ENCODE results near the gene PHRF1.

Gene PHRF1

GRCh38 chr11:586376-587316, 10.4 kb downstream of the PHRF1 start:
- H3K4me3 ChIP-seq (ENCODE audit: low read length): no peak overlapping the region
- DNase-seq (ENCODE audit: low read depth, low spot score): no peak

GRCh38 chr11:587546-587945, 11.3 kb downstream of the PHRF1 start:
- H3K4me3 ChIP-seq (ENCODE audit: low read length): no peak overlapping the region
- DNase-seq (ENCODE audit: low read depth, low spot score): no peak

- no peak overlapping the region for H3K4me3 ChIP-seq (ENCODE audit: low read length)
- no peak for DNase-seq (ENCODE audit: low read depth, low spot score)
Measured at GRCh38 chr11:587978-588380, 11.7 kb downstream of the PHRF1 start.

GRCh38 chr11:589798-590197, 13.5 kb downstream of the PHRF1 start:
- DNase-seq (ENCODE audit: low read depth, low spot score): no peak
- H3K4me3 ChIP-seq (ENCODE audit: low read length): no peak overlapping the region

GRCh38 chr11:590997-591396, 14.7 kb downstream of the PHRF1 start:
- DNase-seq (ENCODE audit: low read depth, low spot score): no peak

GRCh38 chr11:592501-592900, 16.2 kb downstream of the PHRF1 start:
- H3K4me3 ChIP-seq (ENCODE audit: low read length): no peak overlapping the region
- no peak for DNase-seq (ENCODE audit: low read depth, low spot score)

More at GRCh38 chr11:590997-591396, 14.7 kb downstream of the PHRF1 start:
- no peak overlapping the region for H3K4me3 ChIP-seq (ENCODE audit: low read length)

GRCh38 chr11:592918-593317, 16.6 kb downstream of the PHRF1 start:
- DNase-seq (ENCODE audit: low read depth, low spot score): no peak
- H3K4me3 ChIP-seq (ENCODE audit: low read length): no peak overlapping the region

GRCh38 chr11:593347-593746, 17.1 kb downstream of the PHRF1 start:
- no peak overlapping the region for H3K4me3 ChIP-seq (ENCODE audit: low read length)
- no peak for DNase-seq (ENCODE audit: low read depth, low spot score)

- no peak overlapping the region for H3K4me3 ChIP-seq (ENCODE audit: low read length)
Measured at GRCh38 chr11:595400-595799, 19.1 kb downstream of the PHRF1 start.

GRCh38 chr11:596374-596773, 20.1 kb downstream of the PHRF1 start:
- no peak for DNase-seq (ENCODE audit: low read depth, low spot score)
- no peak overlapping the region for H3K4me3 ChIP-seq (ENCODE audit: low read length)

More at GRCh38 chr11:595400-595799, 19.1 kb downstream of the PHRF1 start:
- no peak for DNase-seq (ENCODE audit: low read depth, low spot score)

- no peak for DNase-seq (ENCODE audit: low read depth, low spot score)
- H3K4me3 ChIP-seq (ENCODE audit: low read length): no peak overlapping the region
Measured at GRCh38 chr11:597166-597725, 21.0 kb downstream of the PHRF1 start.

- DNase-seq (ENCODE audit: low read depth, low spot score): no peak
- no peak overlapping the region for H3K4me3 ChIP-seq (ENCODE audit: low read length)
Measured at GRCh38 chr11:598005-598680, 21.9 kb downstream of the PHRF1 start.

GRCh38 chr11:601573-602245, 25.4 kb downstream of the PHRF1 start:
- H3K4me3 ChIP-seq (ENCODE audit: low read length): no peak overlapping the region
- no peak for DNase-seq (ENCODE audit: low read depth, low spot score)

GRCh38 chr11:603154-603553, 26.9 kb downstream of the PHRF1 start:
- H3K4me3 ChIP-seq (ENCODE audit: low read length): no peak overlapping the region
- DNase-seq (ENCODE audit: low read depth, low spot score): no peak

GRCh38 chr11:605286-606129, 29.2 kb downstream of the PHRF1 start:
- no peak overlapping the region for H3K4me3 ChIP-seq (ENCODE audit: low read length)
- DNase-seq (ENCODE audit: low read depth, low spot score): no peak

GRCh38 chr11:606245-606644, 30.0 kb downstream of the PHRF1 start:
- H3K4me3 ChIP-seq (ENCODE audit: low read length): no peak overlapping the region

GRCh38 chr11:607020-607780, 30.9 kb downstream of the PHRF1 start:
- DNase-seq (ENCODE audit: low read depth, low spot score): no peak
- H3K4me3 ChIP-seq (ENCODE audit: low read length): no peak overlapping the region

More at GRCh38 chr11:606245-606644, 30.0 kb downstream of the PHRF1 start:
- DNase-seq (ENCODE audit: low read depth, low spot score): no peak
